IPS DF 4.7 (cell line): ENCODE results near the gene SLC10A1.
"Not testable (repeated sequence)": the region's sequence is repeated elsewhere in the genome, so short reads cannot be mapped to it uniquely, and the experiment has no call there.

Experiments
- DNase-seq: peaks from one replicate; pipeline ENCODE4 v3.0.0-alpha.2; 2013; ENCODE audit warnings: low spot score; ENCODE audit errors: extremely low read depth

The SLC10A1 gene

DNA sequence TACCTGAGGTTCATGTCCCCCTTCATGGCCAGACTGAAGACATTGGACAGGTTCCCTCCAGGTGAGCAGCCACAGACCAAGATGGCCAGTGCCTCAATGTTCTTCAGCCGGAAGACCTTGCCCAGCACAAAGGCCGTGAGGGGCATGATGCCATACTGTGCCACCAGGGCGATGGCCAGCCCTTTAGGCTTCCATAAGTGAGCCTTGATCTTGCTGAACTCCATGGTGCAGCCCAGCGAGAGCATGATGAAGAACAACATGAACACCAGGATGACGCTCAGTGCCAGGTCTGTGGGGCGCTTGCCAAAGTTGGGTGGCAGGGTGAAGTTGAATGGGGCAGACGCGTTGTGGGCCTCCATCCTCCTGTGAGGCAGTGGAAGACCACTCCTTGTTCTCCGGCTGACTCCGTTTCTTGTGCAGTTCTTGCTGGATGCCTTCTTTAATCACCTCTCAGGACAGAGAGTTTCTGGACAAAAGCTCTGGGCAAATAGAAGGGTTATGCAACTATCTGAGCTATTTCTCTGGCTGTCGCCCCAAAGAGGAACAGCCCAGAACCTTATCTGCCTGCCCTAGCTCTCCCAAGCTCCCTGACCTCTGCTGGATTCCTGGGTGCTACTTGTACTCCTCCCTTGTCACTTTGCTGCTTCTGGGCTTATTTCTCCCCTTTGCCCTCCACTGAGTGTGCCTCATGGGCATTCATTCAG is at the start of gene SLC10A1:
TSS of gene SLC10A1 (minus strand) at position 445 of the 704 bp plus-strand sequence. CDS start at position 359, 86 bp downstream.
- no peak for DNase-seq

DNA sequence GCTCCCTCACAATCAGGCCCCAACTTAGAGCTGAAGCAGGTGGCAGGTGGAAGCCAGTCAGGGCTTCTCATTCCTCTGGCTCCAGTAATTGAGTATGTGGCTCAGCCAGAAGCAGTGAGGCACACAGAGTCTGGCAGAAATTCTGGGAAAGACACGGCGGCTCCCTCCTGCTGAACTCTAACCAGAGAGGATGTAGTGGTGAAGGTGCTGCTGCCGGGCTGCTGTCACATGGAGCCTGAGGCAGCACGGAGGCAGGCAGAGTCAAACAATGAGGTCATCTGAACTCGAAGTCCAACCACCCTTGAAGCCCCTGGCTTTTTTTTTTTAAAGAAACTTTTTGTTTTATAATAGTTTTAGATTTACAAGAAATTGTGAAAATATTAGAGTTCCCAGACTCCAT is 48.7 kb upstream of the SLC10A1 start:
- no peak for DNase-seq

GRCh38 chr14:69845050-69845581 is 48.1 kb upstream of the SLC10A1 start:
- DNase-seq = no peak

DNA sequence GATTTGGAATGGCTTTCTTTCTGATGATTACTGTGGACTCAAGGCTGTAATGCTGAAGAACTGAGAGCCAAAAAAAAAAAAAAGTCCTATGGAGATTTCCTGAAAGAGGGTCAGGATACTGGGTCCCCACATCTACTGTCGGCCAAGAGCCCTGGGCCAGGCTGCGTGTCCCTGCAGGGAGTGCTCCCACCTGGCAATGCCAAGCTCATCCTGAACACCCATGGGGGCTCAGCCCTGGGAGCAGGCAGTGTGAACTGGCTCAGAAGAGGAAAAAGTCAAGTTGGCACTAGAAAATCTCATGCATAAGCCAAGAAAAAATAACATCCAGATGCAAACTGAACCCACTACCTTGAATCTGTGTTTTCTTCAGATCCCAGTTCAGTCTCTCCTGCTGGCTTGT is 47.1 kb upstream of the SLC10A1 start:
- no peak for DNase-seq

DNA sequence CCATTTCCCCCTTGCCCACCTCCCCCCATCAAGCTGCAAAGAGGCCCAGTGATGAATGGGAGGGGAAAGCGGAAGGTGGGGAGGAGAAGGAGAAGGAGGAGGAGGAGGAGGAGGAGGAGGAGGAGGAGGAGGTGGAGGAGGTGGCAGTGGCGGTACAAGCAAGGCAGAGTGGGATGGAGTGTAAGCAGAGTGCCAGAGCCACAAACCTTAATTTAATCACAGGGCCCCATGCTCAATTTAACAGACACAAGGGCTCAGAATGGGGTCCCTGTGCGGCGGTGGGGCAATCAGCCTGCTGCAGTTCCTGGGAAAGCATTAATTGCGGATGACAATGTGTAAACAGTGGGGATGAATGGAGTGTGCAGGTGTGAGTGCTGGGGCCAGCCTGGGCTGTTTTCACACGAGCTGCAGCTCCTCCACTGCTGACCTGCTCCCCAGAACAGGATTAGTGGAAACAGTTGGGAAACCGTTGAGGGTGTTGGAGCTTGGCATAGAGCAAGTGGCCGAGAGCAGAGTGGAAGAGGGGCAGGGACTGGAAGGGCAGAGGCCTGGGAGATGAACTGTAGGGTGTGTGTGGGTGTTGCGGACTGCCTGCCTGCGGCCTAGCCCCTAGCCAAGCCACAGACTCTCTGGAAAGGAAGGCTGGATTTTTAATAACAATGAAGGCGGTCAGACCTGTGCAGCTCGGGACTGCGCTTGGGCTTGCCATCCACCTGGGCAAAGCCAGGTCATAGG is 45.8 kb upstream of the SLC10A1 start:
- DNase-seq = no peak

- DNase-seq = no peak
Observed at GRCh38 chr14:69841656-69842055, 44.6 kb upstream of the SLC10A1 start.

DNA sequence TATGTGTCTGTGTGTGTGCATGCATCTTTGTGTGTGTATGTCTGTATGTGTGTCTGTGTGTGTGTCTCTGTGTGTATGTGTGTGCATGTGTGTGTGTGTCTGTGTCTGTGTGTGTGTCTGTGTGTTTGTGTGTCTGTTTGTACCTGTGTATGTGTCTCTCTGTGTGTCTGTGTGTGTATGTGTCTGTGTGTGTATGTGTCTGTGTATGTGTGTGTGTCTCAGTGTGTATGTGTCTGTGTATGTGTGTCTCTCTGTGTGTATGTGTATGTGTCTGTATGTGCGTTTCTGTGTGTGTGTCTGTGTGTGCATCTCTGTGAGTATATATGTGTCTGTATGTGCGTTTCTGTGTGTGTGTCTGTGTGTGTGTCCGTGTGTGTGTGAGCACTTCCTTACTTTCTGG is 42.6 kb upstream of the SLC10A1 start:
- no peak for DNase-seq

DNA sequence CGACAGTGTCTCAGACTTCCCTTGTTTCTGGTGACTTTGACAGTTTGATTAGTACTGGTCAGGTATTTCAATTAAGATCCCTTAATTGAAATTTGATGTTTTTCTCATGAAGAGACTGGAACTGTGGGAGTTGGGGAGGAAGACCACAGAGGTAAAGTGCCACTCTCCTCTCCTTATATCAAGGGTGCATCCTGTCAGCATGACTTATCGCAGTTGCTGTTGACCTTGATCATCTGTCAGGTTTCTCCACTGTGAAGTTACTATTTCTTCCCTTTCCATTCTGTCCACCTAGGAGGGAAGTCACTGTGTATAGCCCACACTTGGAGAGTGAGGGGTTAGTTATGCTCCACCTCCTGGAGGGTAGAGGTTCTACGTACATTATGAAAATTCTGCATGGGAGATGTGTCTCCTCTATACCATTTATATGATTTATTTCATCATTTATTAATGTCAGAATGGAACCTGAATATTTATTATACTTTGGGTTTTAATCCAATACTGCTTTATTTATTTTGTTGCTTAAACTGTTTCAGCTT is 41.9 kb upstream of the SLC10A1 start:
- DNase-seq = no peak

GRCh38 chr14:69828879-69829278 is 31.8 kb upstream of the SLC10A1 start:
- DNase-seq = no peak

DNA sequence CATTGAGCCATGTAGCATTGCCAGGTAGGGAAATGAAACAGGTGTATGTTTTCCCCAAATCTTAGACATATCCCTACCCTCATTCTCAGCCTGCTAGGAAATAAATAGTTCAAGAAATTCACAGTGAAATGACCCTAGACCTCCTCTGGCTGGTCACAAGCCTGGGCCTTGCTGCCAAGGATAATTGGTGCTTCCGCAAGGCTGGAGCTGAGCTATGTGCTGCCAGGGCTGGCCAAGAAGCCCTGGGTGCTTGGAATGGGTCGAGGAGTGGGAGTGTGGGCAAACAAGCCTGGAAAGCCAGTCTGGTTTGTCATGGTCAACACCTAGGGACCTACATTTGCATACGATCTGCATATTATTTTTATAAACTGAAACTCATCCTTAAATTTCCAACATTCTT is 31.3 kb upstream of the SLC10A1 start:
- DNase-seq = no peak

- DNase-seq = no peak
Observed at GRCh38 chr14:69827560-69827959, 30.5 kb upstream of the SLC10A1 start.

GRCh38 chr14:69822456-69822855 is 25.4 kb upstream of the SLC10A1 start:
- no peak for DNase-seq

- DNase-seq = no peak
Observed at GRCh38 chr14:69820991-69821390, 23.9 kb upstream of the SLC10A1 start.

- DNase-seq = no peak
Observed at GRCh38 chr14:69819607-69820006, 22.6 kb upstream of the SLC10A1 start.

- DNase-seq = peak; percentile 68
Observed at GRCh38 chr14:69818758-69819191, 21.7 kb upstream of the SLC10A1 start.

DNA sequence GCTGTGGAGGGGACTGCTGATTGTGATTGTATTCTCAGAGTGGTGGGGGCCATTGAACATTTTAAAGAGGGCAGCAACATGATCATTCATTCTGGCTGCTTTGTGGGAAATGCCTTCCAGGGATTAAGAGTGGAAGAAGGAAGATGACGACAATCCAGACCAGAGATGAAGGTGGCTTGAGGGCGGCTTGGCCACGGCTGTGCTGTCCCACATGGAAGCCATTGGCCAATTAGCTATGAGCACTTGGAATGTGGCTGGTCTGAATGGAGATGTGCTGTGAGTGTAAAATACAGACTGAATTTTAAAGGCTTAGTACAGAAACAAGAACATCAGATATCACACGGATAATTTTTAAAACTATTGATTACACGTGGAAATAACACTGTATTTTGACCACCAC is 19.2 kb upstream of the SLC10A1 start:
- no peak for DNase-seq

GRCh38 chr14:69815556-69815955 is 18.5 kb upstream of the SLC10A1 start:
- DNase-seq = no peak

- DNase-seq = no peak
Observed at GRCh38 chr14:69814397-69814796, 17.4 kb upstream of the SLC10A1 start.

DNA sequence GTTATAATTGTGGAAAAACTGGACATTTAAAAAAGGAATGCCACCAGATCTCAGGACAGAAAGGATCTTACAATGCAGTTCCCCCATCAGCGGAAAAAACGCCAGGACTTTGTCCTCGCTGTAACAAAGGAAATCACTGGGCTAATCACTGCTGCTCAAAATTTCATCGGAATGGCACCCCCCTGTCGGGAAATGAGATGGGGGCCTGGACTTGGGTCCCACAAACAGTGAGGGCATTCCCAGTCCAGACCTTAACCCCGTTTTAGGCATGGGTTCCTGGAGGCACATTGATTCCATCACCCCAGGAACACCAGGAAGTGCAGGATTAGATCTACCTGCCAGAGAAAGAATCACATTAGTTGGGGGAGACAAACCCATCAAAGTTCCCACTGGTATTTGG is 16.3 kb upstream of the SLC10A1 start:
- not testable (repeated sequence) for DNase-seq

DNA sequence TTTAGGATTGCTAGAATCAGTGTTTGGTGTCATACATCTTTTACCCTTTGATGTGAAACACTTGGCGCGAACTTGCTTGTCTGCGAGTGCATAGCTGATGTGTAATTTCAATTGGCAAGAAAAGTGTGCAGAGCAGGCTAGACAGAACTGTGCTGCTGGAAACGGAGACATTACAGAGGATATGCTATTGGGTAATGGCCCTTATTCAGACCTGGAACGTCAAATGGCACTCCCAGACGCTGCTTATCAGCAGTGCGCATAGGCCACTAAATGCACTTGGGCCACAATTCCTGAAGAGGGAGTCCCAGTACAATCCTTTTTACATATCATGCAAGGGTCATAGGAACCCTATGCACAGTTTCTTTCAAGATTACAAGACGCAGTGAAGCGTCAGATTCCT is 15.7 kb upstream of the SLC10A1 start:
- no peak for DNase-seq

DNA sequence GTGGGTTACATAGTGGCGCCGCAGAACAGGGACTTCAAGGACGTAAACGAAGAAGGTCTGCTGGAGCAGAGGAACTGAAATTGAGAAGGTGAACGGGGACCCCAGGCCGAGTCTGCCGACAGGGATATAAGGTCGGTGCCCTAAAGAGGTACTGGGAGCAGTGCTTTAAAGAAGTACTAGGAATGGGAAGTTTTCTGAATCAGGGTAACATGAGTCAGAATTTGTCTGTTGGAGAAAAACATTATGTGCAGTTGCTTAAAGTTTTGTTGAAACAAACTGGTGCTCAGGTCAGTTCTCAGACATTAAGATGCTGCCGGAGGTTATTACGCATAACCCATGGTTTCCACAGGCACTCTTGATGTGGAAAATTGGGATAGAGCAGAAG is 14.8 kb upstream of the SLC10A1 start:
- DNase-seq = no peak

- no peak for DNase-seq
Observed at GRCh38 chr14:69811227-69811867, 14.3 kb upstream of the SLC10A1 start.
